ENCODE measurements around the gene MUCL3. TPM values are rescaled to one million over a fixed set of nuclear protein-coding genes. Genes with fewer than 3 reads are reported as not detected.
"Not testable (repeated sequence)": the region's sequence is repeated elsewhere in the genome, so short reads cannot be mapped to it uniquely, and the experiment has no call there.

MUCL3 gene
- total RNA-seq, 1 donor from 2014 or later = 0.05 TPM

DNA sequence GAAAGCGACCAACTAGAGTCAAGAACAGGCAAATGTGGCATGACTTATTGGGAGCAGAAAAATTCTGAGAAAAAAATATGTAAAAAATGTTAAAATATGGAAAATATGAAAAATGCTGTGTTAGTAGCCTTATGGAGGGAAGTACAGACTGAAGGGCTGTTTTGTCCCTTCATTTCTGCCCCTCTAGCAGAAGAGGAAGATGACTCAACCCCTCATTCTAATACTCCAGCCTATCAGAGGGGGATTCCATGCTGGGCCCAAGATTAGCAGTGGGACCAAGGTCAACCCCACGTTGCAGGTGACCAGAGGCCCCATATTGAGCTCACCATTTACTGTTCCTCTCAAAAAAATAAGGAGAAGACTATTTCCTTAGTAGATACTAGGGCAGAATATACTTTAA is 51.1 kb downstream of the MUCL3 start:
- TF ChIP-seq, protein P1, sequence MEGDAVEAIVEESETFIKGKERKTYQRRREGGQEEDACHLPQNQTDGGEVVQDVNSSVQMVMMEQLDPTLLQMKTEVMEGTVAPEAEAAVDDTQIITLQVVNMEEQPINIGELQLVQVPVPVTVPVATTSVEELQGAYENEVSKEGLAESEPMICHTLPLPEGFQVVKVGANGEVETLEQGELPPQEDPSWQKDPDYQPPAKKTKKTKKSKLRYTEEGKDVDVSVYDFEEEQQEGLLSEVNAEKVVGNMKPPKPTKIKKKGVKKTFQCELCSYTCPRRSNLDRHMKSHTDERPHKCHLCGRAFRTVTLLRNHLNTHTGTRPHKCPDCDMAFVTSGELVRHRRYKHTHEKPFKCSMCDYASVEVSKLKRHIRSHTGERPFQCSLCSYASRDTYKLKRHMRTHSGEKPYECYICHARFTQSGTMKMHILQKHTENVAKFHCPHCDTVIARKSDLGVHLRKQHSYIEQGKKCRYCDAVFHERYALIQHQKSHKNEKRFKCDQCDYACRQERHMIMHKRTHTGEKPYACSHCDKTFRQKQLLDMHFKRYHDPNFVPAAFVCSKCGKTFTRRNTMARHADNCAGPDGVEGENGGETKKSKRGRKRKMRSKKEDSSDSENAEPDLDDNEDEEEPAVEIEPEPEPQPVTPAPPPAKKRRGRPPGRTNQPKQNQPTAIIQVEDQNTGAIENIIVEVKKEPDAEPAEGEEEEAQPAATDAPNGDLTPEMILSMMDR (IDR thresholded peaks at IDR 0.05; ENCODE audit: unreplicated experiment) = no peak
- H3K36me3 Mint-ChIP-seq (ENCODE audit: insufficient read depth) = peaks cover 2% of the 10 kb centered on the region
- H3K27ac Mint-ChIP-seq = no peak overlapping the region
- no peak overlapping the region for H3K4me3 Mint-ChIP-seq (ENCODE audit: low read depth)
- H3K4me1 Mint-ChIP-seq (ENCODE audit: low read depth) = peaks cover 5% of the 10 kb centered on the region
- H3K9me3 Mint-ChIP-seq (ENCODE audit: low read depth) = peaks cover 5% of the 10 kb centered on the region
- peaks cover 3% of the 10 kb centered on the region for H3K27me3 Mint-ChIP-seq
- no peak for DNase-seq (ENCODE audit: low spot score, unreplicated experiment)

DNA sequence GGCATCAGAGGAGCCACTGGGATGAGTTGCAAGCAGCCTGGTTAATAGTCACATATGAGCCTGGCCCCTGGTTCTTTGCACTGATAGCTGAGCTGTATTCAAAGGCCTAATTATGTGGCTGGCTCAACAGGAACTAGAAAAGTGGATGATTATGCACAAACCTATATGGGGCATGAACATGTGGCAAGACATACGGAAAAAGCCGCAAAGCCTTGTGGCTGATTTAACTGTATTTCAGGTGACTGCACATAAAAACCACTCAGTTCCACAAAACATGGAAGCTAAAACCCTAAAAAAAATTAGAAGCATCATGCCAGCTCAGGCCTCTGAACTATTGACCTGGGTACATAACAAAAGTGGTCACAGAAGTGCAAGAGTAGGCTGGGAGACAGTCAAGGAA is 56.5 kb downstream of the MUCL3 start:
- peaks cover 5% of the 10 kb centered on the region for H3K4me1 Mint-ChIP-seq (ENCODE audit: low read depth)
- no peak for DNase-seq (ENCODE audit: low spot score, unreplicated experiment)
- TF ChIP-seq, protein P1 (IDR thresholded peaks at IDR 0.05; ENCODE audit: unreplicated experiment) = no peak
- no peaks in the 10 kb centered on the region for H3K27me3 Mint-ChIP-seq
- H3K36me3 Mint-ChIP-seq (ENCODE audit: insufficient read depth) = peaks cover 3% of the 10 kb centered on the region
- no peak overlapping the region for H3K27ac Mint-ChIP-seq
- H3K9me3 Mint-ChIP-seq (ENCODE audit: low read depth) = peaks cover 5% of the 10 kb centered on the region
- no peak overlapping the region for H3K4me3 Mint-ChIP-seq (ENCODE audit: low read depth)

DNA sequence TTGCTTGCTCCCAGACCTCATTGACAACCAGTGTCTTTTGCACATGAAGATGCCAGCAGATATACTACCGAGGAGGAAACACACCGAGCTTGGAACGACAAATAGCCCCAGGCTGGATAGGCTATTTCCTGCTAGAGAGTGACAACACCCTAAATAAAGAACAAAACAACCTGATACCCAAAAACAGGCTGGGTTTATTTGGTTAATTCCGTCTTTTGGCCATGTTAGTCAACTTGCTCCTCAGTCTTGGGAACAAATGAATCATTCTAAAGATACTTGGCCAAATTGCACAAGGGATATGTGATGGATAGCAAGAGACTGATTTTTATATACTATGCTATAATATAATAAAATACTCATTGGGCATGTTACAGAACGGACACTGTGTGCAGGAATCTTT is 58.0 kb downstream of the MUCL3 start:
- H3K27me3 Mint-ChIP-seq = no peaks in the 10 kb centered on the region
- no peak overlapping the region for H3K27ac Mint-ChIP-seq
- H3K36me3 Mint-ChIP-seq (ENCODE audit: insufficient read depth) = peaks cover 3% of the 10 kb centered on the region
- TF ChIP-seq, protein P1 (IDR thresholded peaks at IDR 0.05; ENCODE audit: unreplicated experiment) = no peak
- peaks cover 5% of the 10 kb centered on the region for H3K9me3 Mint-ChIP-seq (ENCODE audit: low read depth)
- H3K4me1 Mint-ChIP-seq (ENCODE audit: low read depth) = peaks cover 5% of the 10 kb centered on the region
- DNase-seq (ENCODE audit: low spot score, unreplicated experiment) = no peak
- no peak overlapping the region for H3K4me3 Mint-ChIP-seq (ENCODE audit: low read depth)

DNA sequence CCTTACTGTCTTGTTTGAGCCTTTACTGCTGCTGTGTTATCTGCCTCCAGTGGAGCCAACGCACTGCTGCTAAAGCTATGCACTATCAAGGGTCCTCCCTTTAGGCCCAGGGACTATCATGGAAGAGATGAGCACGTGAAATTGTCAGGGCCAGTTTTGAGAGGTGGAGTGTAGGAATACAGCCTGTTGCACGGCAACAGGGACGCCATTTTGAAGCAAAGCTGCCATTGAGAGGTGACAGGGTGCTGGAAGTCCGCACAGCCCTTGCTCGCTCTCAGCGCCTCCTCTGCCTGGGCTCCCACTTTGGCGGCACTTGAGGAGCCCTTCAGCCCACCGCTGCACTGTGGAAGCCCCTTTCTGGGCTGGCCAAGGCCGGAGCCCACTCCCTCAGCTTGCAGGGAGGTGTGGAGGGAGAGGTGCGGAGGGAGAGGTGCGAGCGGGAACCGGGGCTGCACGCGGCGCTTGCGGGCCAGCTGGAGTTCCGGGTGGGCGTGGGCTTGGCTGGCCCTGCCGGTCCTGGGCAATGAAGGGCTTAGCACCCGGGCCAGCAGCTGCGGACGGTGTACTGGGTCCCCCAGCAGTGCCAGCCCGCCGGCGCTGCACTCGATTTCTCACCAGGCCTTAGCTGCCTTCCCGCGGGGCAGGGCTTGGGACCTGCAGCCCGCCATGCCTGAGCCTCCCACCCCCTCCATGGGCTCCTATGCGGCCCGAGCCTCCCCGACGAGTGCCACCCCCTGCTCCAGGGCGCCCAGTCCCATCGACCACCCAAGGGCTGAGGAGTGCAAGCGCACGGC is 59.5 kb downstream of the MUCL3 start:
- H3K27me3 Mint-ChIP-seq; DNase-seq (ENCODE audit: low spot score, unreplicated experiment); H3K4me1 Mint-ChIP-seq (ENCODE audit: low read depth); H3K36me3 Mint-ChIP-seq (ENCODE audit: insufficient read depth); H3K4me3 Mint-ChIP-seq (ENCODE audit: low read depth); H3K9me3 Mint-ChIP-seq (ENCODE audit: low read depth); H3K27ac Mint-ChIP-seq: not testable (repeated sequence)

DNA sequence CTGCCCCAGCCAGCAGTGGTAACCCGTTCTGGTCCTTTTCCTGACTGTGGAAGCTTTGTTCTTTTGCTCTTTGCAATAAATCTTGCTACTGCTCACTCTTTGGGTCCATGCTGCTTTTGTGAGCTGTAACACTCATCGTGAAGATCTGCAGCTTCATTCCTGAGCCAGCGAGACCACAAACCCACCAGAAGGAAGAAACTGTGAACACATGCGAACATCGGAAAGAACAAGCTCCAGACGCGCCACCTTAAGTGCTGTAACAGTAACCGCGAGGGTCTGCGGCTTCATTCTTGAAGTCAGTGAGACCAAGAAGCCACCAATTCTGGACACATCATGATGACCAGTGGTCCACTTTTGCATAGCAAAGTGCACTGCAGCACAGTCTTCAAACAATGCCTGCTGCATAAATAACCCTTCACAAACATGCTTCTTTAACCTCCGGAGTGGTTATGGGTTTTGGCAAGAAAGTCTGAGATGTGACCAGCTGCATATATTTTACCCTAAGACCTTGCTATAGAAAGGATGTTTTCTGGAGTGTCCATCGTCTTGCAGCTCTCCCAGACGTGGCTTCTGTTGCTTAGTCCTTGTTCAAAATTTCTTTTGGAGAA is 60.6 kb downstream of the MUCL3 start:
- Mint-ChIP-seq H3K4me3 (ENCODE audit: low read depth) (no peak overlapping the region), H3K36me3 (ENCODE audit: insufficient read depth) (peaks cover 1% of the 10 kb centered on the region), H3K4me1 (ENCODE audit: low read depth) (peaks cover 4% of the 10 kb centered on the region), H3K9me3 (ENCODE audit: low read depth) (no peaks in the 10 kb centered on the region), H3K27me3 (no peaks in the 10 kb centered on the region), H3K27ac (no peak overlapping the region)
- TF ChIP-seq, protein P1 (IDR thresholded peaks at IDR 0.05; ENCODE audit: unreplicated experiment) = no peak
- DNase-seq (ENCODE audit: low spot score, unreplicated experiment) = no peak

DNA sequence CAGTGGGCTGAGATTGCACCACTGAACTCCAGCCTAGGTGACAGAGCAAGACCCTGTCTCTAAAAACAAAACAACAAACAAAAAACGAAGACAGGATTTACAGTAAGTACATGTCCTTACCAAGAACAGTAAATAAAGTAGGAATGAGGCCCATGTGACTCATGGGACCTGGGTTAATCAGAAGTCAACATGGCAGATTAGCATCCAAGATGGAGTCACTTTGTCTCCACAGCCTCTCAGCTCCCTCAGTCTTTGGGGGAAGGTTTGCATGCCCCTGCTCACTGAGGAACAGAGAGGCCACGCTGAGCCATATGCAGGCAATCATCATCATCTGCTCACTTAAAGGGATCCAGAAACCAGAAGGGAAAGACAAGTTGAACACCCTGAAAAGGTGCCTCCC is 61.7 kb downstream of the MUCL3 start:
- no peak overlapping the region for H3K27ac Mint-ChIP-seq
- H3K4me3 Mint-ChIP-seq (ENCODE audit: low read depth) = no peak overlapping the region
- H3K27me3 Mint-ChIP-seq = no peaks in the 10 kb centered on the region
- H3K36me3 Mint-ChIP-seq (ENCODE audit: insufficient read depth) = peaks cover 1% of the 10 kb centered on the region
- no peak for DNase-seq (ENCODE audit: low spot score, unreplicated experiment)
- TF ChIP-seq, protein P1 (IDR thresholded peaks at IDR 0.05; ENCODE audit: unreplicated experiment) = no peak
- H3K9me3 Mint-ChIP-seq (ENCODE audit: low read depth) = no peaks in the 10 kb centered on the region
- H3K4me1 Mint-ChIP-seq (ENCODE audit: low read depth) = peaks cover 6% of the 10 kb centered on the region

All from progenitor cell of endocrine pancreas (in vitro differentiated cells).